Endodermal cell (in vitro differentiated cells): ENCODE data around the gene MUC2. TPM values are rescaled to one million over a fixed set of nuclear protein-coding genes. Genes with fewer than 3 reads are reported as not detected.

Source experiments
- DNase-seq: peaks from one replicate; pipeline ENCODE4 v3.0.0-alpha.2; 2017
- H3K27ac ChIP-seq: 2 replicates; pipeline ENCODE4 v1.5.1; 2013; ENCODE audit warnings: mild to moderate bottlenecking, low read depth, low read length, moderate library complexity
- H3K27me3 ChIP-seq: 2 replicates; pipeline ENCODE4 v1.6.1; 2013; ENCODE audit warnings: mild to moderate bottlenecking, low read length, moderate library complexity; ENCODE audit not compliant: insufficient read depth, control insufficient read depth, poor library complexity, severe bottlenecking
- H3K36me3 ChIP-seq: 2 replicates; pipeline ENCODE4 v1.7.0; 2013; ENCODE audit warnings: mild to moderate bottlenecking, low read length, moderate library complexity; ENCODE audit not compliant: control insufficient read depth, insufficient read depth
- H3K4me1 ChIP-seq: one replicate; pipeline ENCODE4 v1.7.0; 2013; ENCODE audit warnings: low read length; ENCODE audit not compliant: control insufficient read depth, insufficient read depth
- H3K4me3 ChIP-seq: 2 replicates; pipeline ENCODE4 v1.5.1; 2013; ENCODE audit warnings: mild to moderate bottlenecking, low read length, moderate library complexity
- H3K9ac ChIP-seq: 2 replicates; pipeline ENCODE4 v1.6.1; 2013; ENCODE audit warnings: mild to moderate bottlenecking, low read length, moderate library complexity; ENCODE audit not compliant: poor library complexity, severe bottlenecking; ENCODE audit errors: extremely low read depth
- H3K9me3 ChIP-seq: 2 replicates; pipeline ENCODE4 v1.6.1; 2013; ENCODE audit warnings: mild to moderate bottlenecking, low read length, moderate library complexity; ENCODE audit not compliant: control insufficient read depth
- H3K27ac Mint-ChIP-seq: 2 replicates; pipeline ENCODE4 v1.8.0; 2020; ENCODE audit warnings: mixed read lengths
- H3K27me3 Mint-ChIP-seq: 2 replicates; pipeline ENCODE4 v1.8.0; 2021; ENCODE audit warnings: mild to moderate bottlenecking, mixed read lengths; ENCODE audit not compliant: insufficient read depth
- H3K36me3 Mint-ChIP-seq: 2 replicates; pipeline ENCODE4 v1.8.0; 2020; ENCODE audit warnings: low read depth, mixed read lengths
- H3K4me1 Mint-ChIP-seq: 2 replicates; pipeline ENCODE4 v1.8.0; 2020; ENCODE audit warnings: mixed read lengths
- H3K4me3 Mint-ChIP-seq: 2 replicates; pipeline ENCODE4 v1.8.0; 2020; ENCODE audit warnings: mild to moderate bottlenecking, moderate library complexity, mixed read lengths
- H3K9me3 Mint-ChIP-seq: 2 replicates; pipeline ENCODE4 v1.8.0; 2020; ENCODE audit warnings: mild to moderate bottlenecking, mixed read lengths
- CTCF ChIP-seq: fragments of 200-600 bp; sonication (generic); conservative IDR thresholded peaks from 2 replicates; pipeline ENCODE4 v1.5.0; 2021; ENCODE audit warnings: antibody characterized with exemption, mild to moderate bottlenecking
- WGBS, 2 experiments: methylation state at CpG; one replicate each; pipeline versions ENCODE4 v1.1.5 to v1.1.7; 2013; ENCODE audit warnings: missing lambda C conversion rate in 2 of 2, mixed read lengths in 1 of 2; ENCODE audit not compliant: insufficient coverage in 1 of 2, insufficient read length in 1 of 2; 5-methylcytosine and 5-hydroxymethylcytosine counted together
- total RNA-seq, 2 donors: library from RNA; stranded (reverse); fragmentation: NEBNext Ultra II Directional in 1 of 2; extraction: Animal tissue kit (Norgen Biotek cat#: 25700) in 1 of 2; gene quantifications; 2 replicates in 1 of 2; 3 replicates in 1 of 2; pipeline ENCODE4 v1.2.1, GENCODE V29; 2021

MUC2 gene
- total RNA-seq, 2 donors from 2014 or later, result not detected

GRCh38 chr11:1038921-1039320, 35.8 kb upstream of the MUC2 start:
- Histone ChIP-seq H3K27me3 (no peaks in the 10 kb centered on the region), H3K36me3 (no peaks in the 10 kb centered on the region), H3K9me3 (no peaks in the 10 kb centered on the region), H3K27ac (no peak overlapping the region), H3K4me1 (no peaks in the 10 kb centered on the region), H3K9ac (no peak overlapping the region), H3K4me3 (no peak overlapping the region)
- no peak for DNase-seq
- Mint-ChIP-seq H3K27ac (no peak overlapping the region), H3K4me3 (no peak overlapping the region), H3K9me3 (no peaks in the 10 kb centered on the region), H3K27me3 (no peaks in the 10 kb centered on the region), H3K36me3 (no peaks in the 10 kb centered on the region), H3K4me1 (no peaks in the 10 kb centered on the region)
- no peak for TF ChIP-seq CTCF
- 94 to 97% methylated on average over 5 to 12 of the region's 12 CpGs for WGBS, 2 experiments

- Histone ChIP-seq H3K4me1 (no peaks in the 10 kb centered on the region), H3K36me3 (no peaks in the 10 kb centered on the region), H3K27me3 (no peaks in the 10 kb centered on the region), H3K27ac (no peak overlapping the region), H3K9me3 (peaks cover 2% of the 10 kb centered on the region), H3K4me3 (no peak overlapping the region), H3K9ac (no peak overlapping the region)
- H3K4me3 Mint-ChIP-seq, result no peak overlapping the region
- no peak for TF ChIP-seq CTCF
- no peak overlapping the region for H3K27ac Mint-ChIP-seq
- no peaks in the 10 kb centered on the region for H3K36me3 Mint-ChIP-seq
- no peaks in the 10 kb centered on the region for H3K27me3 Mint-ChIP-seq
- no peaks in the 10 kb centered on the region for H3K4me1 Mint-ChIP-seq
- WGBS, 2 experiments, result 89 to 93% methylated on average over 16 to 32 of the region's 32 CpGs
- DNase-seq, result no peak
- H3K9me3 Mint-ChIP-seq, result no peaks in the 10 kb centered on the region
Observed at GRCh38 chr11:1039481-1040427, 34.9 kb upstream of the MUC2 start.

- Histone ChIP-seq H3K9me3 (peaks cover 8% of the 10 kb centered on the region), H3K27me3 (no peaks in the 10 kb centered on the region), H3K4me3 (no peak overlapping the region), H3K4me1 (no peaks in the 10 kb centered on the region), H3K9ac (no peak overlapping the region), H3K27ac (no peak overlapping the region), H3K36me3 (no peaks in the 10 kb centered on the region)
- peaks cover 5% of the 10 kb centered on the region for H3K9me3 Mint-ChIP-seq
- no peaks in the 10 kb centered on the region for H3K36me3 Mint-ChIP-seq
- H3K27ac Mint-ChIP-seq, result no peak overlapping the region
- no peak overlapping the region for H3K4me3 Mint-ChIP-seq
- 89 to 90% methylated on average over 14 to 16 of the region's 16 CpGs for WGBS, 2 experiments
- H3K4me1 Mint-ChIP-seq, result no peaks in the 10 kb centered on the region
- DNase-seq, result no peak
- H3K27me3 Mint-ChIP-seq, result peaks cover 1% of the 10 kb centered on the region
- TF ChIP-seq CTCF, result no peak
Observed at GRCh38 chr11:1040428-1041148, 34.1 kb upstream of the MUC2 start.
